ENCODE data around the gene TMC7.

GRCh38 chr16:19108409-19109287 lies 124.9 kb downstream of the TMC7 start:
- TF ChIP-seq CTCF (conservative IDR thresholded peaks at IDR 0.05; ENCODE audit: low read length) (no peak), EZH2phosphoT487 (IDR thresholded peaks at IDR 0.05; ENCODE audit: borderline replicate concordance) (no peak)

Measured in Loucy (cell line).